HEK293 (cell line): ENCODE results near the gene MAN1B1.

ENCODE experiments used
- CTCF ChIP-seq: fragments of 450-650 bp; formaldehyde crosslinking; IDR thresholded peaks from 2 replicates; pipeline ENCODE4 v1.5.1; 2016; ENCODE audit warnings: missing biosample characterization, missing genetic modification characterization
- KLF16 ChIP-seq: fragments of 450-650 bp; formaldehyde crosslinking; IDR thresholded peaks from 2 replicates; pipeline ENCODE4 v1.5.1; 2017; ENCODE audit warnings: missing biosample characterization, missing genetic modification characterization
- REST ChIP-seq: fragments of 450-650 bp; formaldehyde crosslinking; IDR thresholded peaks from 2 replicates; pipeline ENCODE4 v1.5.1; 2016; ENCODE audit warnings: missing biosample characterization, missing genetic modification characterization
- ZBTB11 ChIP-seq: fragments of 450-650 bp; formaldehyde crosslinking; conservative IDR thresholded peaks from 2 replicates; pipeline ENCODE4 v1.5.1; 2016; ENCODE audit warnings: low read depth, missing biosample characterization, missing genetic modification characterization
- ZBTB26 ChIP-seq: fragments of 450-650 bp; formaldehyde crosslinking; optimal IDR thresholded peaks from 2 replicates; pipeline ENCODE3; 2016; ENCODE audit warnings: missing biosample characterization, mild to moderate bottlenecking, missing genetic modification characterization
- ZNF146 ChIP-seq: fragments of 450-650 bp; formaldehyde crosslinking; IDR thresholded peaks from 2 replicates; pipeline ENCODE4 v1.5.1; 2016; ENCODE audit warnings: missing biosample characterization, missing genetic modification characterization
- ZNF280D ChIP-seq: fragments of 450-650 bp; formaldehyde crosslinking; IDR thresholded peaks from 2 replicates; pipeline ENCODE4 v1.5.1; 2016; ENCODE audit warnings: missing biosample characterization, missing genetic modification characterization
- ZNF302 ChIP-seq: fragments of 450-650 bp; formaldehyde crosslinking; IDR thresholded peaks from 2 replicates; pipeline ENCODE4 v1.5.1; 2016; ENCODE audit warnings: missing biosample characterization, missing genetic modification characterization, low read depth
- ZNF555 ChIP-seq: fragments of 450-650 bp; formaldehyde crosslinking; conservative IDR thresholded peaks from 2 replicates; pipeline ENCODE4 v1.5.1; 2017; ENCODE audit warnings: missing biosample characterization, mild to moderate bottlenecking, missing genetic modification characterization, inconsistent platforms
- ZNF660 ChIP-seq: fragments of 450-650 bp; IDR thresholded peaks from 2 replicates; pipeline ENCODE4 v1.5.1; 2018; ENCODE audit warnings: missing biosample characterization, mild to moderate bottlenecking, missing genetic modification characterization
- ZNF704 ChIP-seq: fragments of 450-650 bp; formaldehyde crosslinking; IDR thresholded peaks from 2 replicates; pipeline ENCODE4 v1.5.1; 2016; ENCODE audit warnings: missing biosample characterization, missing genetic modification characterization

GRCh38 chr9:137077758-137078693 lies 8.8 kb upstream of the MAN1B1 start:
- no peak for TF ChIP-seq KLF16 (tag by site-specific recombination)
- TF ChIP-seq CTCF (tag by site-specific recombination) = no peak
- peak; percentile 14 for TF ChIP-seq ZBTB26
- no peak for TF ChIP-seq ZNF280D (tag by site-specific recombination)
- TF ChIP-seq ZNF302 (tag by site-specific recombination) = no peak
- TF ChIP-seq ZBTB11 = no peak
- no peak for TF ChIP-seq ZNF660 (tag by site-specific recombination)
- no peak for TF ChIP-seq ZNF555 (tag by site-specific recombination)
- no peak for TF ChIP-seq REST (tag by site-specific recombination)
- TF ChIP-seq ZNF146 (tag by site-specific recombination) = no peak
- TF ChIP-seq ZNF704 = no peak
